GM19452 (cell line): ENCODE data around the gene LRFN2.

Experiments used
- ATAC-seq: cut with Tn5 transposase; IDR thresholded peaks from one replicate; pipeline ENCODE4 v1.9.1; 2021; ENCODE audit not compliant: unreplicated experiment

Gene LRFN2

GRCh38 chr6:40408786-40409542, 178.2 kb downstream of the LRFN2 start:
- no peak for ATAC-seq

GRCh38 chr6:40407239-40407638, 179.9 kb downstream of the LRFN2 start:
- ATAC-seq, result no peak

GRCh38 chr6:40406175-40406574, 181.0 kb downstream of the LRFN2 start:
- ATAC-seq, result no peak

- ATAC-seq, result no peak
Observed at GRCh38 chr6:40400738-40401137, 186.4 kb downstream of the LRFN2 start.

- ATAC-seq, result no peak
Observed at GRCh38 chr6:40399888-40400457, 187.2 kb downstream of the LRFN2 start.

- no peak for ATAC-seq
Observed at GRCh38 chr6:40398810-40399477, 188.2 kb downstream of the LRFN2 start.

- ATAC-seq, result no peak
Observed at GRCh38 chr6:40398034-40398691, 189.0 kb downstream of the LRFN2 start.

- ATAC-seq, result no peak
Observed at GRCh38 chr6:40397287-40398033, 189.7 kb downstream of the LRFN2 start.

GRCh38 chr6:40395698-40396076, 191.5 kb downstream of the LRFN2 start:
- ATAC-seq, result no peak

- no peak for ATAC-seq
Observed at GRCh38 chr6:40395066-40395697, 192.0 kb downstream of the LRFN2 start.

- no peak for ATAC-seq
Observed at GRCh38 chr6:40394381-40394780, 192.8 kb downstream of the LRFN2 start.

- no peak for ATAC-seq
Observed at GRCh38 chr6:40393641-40394040, 193.5 kb downstream of the LRFN2 start.

- no peak for ATAC-seq
Observed at GRCh38 chr6:40392589-40392988, 194.6 kb downstream of the LRFN2 start.

GRCh38 chr6:40391851-40392517, 195.2 kb downstream of the LRFN2 start:
- no peak for ATAC-seq

GRCh38 chr6:40391086-40391485, 196.1 kb downstream of the LRFN2 start:
- ATAC-seq, result no peak

GRCh38 chr6:40390144-40390800, 196.9 kb downstream of the LRFN2 start:
- no peak for ATAC-seq

GRCh38 chr6:40389254-40389653, 197.9 kb downstream of the LRFN2 start:
- no peak for ATAC-seq

- ATAC-seq, result no peak
Observed at GRCh38 chr6:40387871-40388264, 199.3 kb downstream of the LRFN2 start.

GRCh38 chr6:40387127-40387870, 199.9 kb downstream of the LRFN2 start:
- no peak for ATAC-seq
